A673 (cell line): Measurements from ENCODE around the gene TPX2. TPM values are rescaled to one million over a fixed set of nuclear protein-coding genes. Genes with fewer than 3 reads are reported as not detected.

Experiments used
- BruUV-seq: library from RNA; stranded (reverse); fragments of 400-500 nt; replicated peaks from 2 replicates; lab custom pipeline; 2021; lab: Mats Ljungman, UMichigan
- CTCF ChIA-PET: fragments of 300-600 bp; sonication (Branson Sonifier 250); formaldehyde crosslinking; loops from one replicate; lab custom pipeline; 2022; ENCODE audit warnings: antibody characterized with exemption; lab: Charles Lee
- POLR2A ChIA-PET: fragments of 300-600 bp; sonication (Branson Sonifier 250); formaldehyde crosslinking; loops from one replicate; lab custom pipeline; 2022; ENCODE audit warnings: antibody characterized with exemption; ENCODE audit not compliant: low non-redundant PET; lab: Charles Lee
- DNase-seq: peaks from one replicate; pipeline ENCODE4 v3.0.0-alpha.2; 2015; ENCODE audit warnings: low spot score
- H3K27ac ChIP-seq: fragments of 200-600 bp; sonication (generic); 2 replicates; pipeline ENCODE4 v1.5.1; 2016; ENCODE audit warnings: mixed run types, low read depth, mild to moderate bottlenecking, mixed read lengths, antibody characterized with exemption, low read length; ENCODE audit not compliant: poor library complexity, severe bottlenecking
- H3K27me3 ChIP-seq: fragments of 200-600 bp; sonication (generic); replicated peaks from 2 replicates; pipeline ENCODE4 v1.6.1; 2017; ENCODE audit warnings: mixed run types, low read depth, mild to moderate bottlenecking, mixed read lengths, antibody characterized with exemption, low read length; ENCODE audit not compliant: insufficient read depth, poor library complexity
- H3K36me3 ChIP-seq: fragments of 200-600 bp; sonication (generic); 2 replicates; pipeline ENCODE4 v1.6.1; 2016; ENCODE audit warnings: mixed run types, mild to moderate bottlenecking, mixed read lengths, antibody characterized with exemption, low read length; ENCODE audit not compliant: insufficient read depth, poor library complexity, severe bottlenecking
- H3K4me1 ChIP-seq: fragments of 200-600 bp; sonication (generic); 2 replicates; pipeline ENCODE4 v1.6.1; 2017; ENCODE audit warnings: mixed run types, mild to moderate bottlenecking, mixed read lengths, antibody characterized with exemption, low read length; ENCODE audit not compliant: insufficient read depth, poor library complexity, severe bottlenecking
- H3K4me3 ChIP-seq: fragments of 200-600 bp; sonication (generic); 2 replicates; pipeline ENCODE4 v1.5.1; 2016; ENCODE audit warnings: low read depth, mixed run types, mild to moderate bottlenecking, mixed read lengths, low read length; ENCODE audit not compliant: poor library complexity, severe bottlenecking
- H3K9me3 ChIP-seq: fragments of 200-600 bp; sonication (generic); 2 replicates; pipeline ENCODE4 v1.6.1; 2016; ENCODE audit warnings: mixed run types, low read depth, mild to moderate bottlenecking, mixed read lengths, antibody characterized with exemption, low read length; ENCODE audit not compliant: poor library complexity, severe bottlenecking
- EZH2 ChIP-seq: fragments of 200-600 bp; sonication (generic); IDR thresholded peaks from 2 replicates; pipeline ENCODE4 v1.6.1; 2017; ENCODE audit warnings: borderline replicate concordance, low read depth, mild to moderate bottlenecking, mixed read lengths, antibody characterized with exemption, low read length; ENCODE audit not compliant: poor library complexity, severe bottlenecking
- intact Hi-C: fragments of 100-400 bp; cut with micrococcal nuclease; formaldehyde crosslinking; loops from one replicate; pipeline ENCODE4 v1.10.0; 2022; ENCODE audit not compliant: unreplicated experiment
- total RNA-seq: library from RNA; stranded (reverse); gene quantifications from 2 replicates; pipeline ENCODE4 v1.2.3, GENCODE V29; 2021
- TF ChIP-seq, protein P1 (sequence below): fragments of 300-800, 200-600 bp; sonication (generic); conservative IDR thresholded peaks from 2 replicates; pipeline ENCODE4 v1.5.1; 2017; ENCODE audit warnings: low read depth, mild to moderate bottlenecking, antibody characterized with exemption, low read length, moderate library complexity, mixed read lengths

Gene TPX2
- total RNA-seq, 1 experiment from 2014 or later = 187 TPM

GRCh38 chr20:31723319-31724078, 15.6 kb upstream of the TPX2 start:
- Histone ChIP-seq H3K27me3 (no peaks in the 10 kb centered on the region), H3K36me3 (no peaks in the 10 kb centered on the region), H3K27ac (peak overlapping the region; percentile 89), H3K9me3 (no peaks in the 10 kb centered on the region), H3K4me3 (peak overlapping the region; percentile 66), H3K4me1 (peaks cover 31% of the 10 kb centered on the region)
- TF ChIP-seq, protein P1, sequence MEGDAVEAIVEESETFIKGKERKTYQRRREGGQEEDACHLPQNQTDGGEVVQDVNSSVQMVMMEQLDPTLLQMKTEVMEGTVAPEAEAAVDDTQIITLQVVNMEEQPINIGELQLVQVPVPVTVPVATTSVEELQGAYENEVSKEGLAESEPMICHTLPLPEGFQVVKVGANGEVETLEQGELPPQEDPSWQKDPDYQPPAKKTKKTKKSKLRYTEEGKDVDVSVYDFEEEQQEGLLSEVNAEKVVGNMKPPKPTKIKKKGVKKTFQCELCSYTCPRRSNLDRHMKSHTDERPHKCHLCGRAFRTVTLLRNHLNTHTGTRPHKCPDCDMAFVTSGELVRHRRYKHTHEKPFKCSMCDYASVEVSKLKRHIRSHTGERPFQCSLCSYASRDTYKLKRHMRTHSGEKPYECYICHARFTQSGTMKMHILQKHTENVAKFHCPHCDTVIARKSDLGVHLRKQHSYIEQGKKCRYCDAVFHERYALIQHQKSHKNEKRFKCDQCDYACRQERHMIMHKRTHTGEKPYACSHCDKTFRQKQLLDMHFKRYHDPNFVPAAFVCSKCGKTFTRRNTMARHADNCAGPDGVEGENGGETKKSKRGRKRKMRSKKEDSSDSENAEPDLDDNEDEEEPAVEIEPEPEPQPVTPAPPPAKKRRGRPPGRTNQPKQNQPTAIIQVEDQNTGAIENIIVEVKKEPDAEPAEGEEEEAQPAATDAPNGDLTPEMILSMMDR = peak; percentile 95
- no peak for TF ChIP-seq EZH2
- intact Hi-C loops = loop anchor here (1.0 to 2.0 kb wide), 4 partner anchors 10 to 155 kb away; no protein-coding TSS in a partner anchor
- POLR2A ChIA-PET = interaction anchor here (0.6 to 1.8 kb wide), 4 partner anchors 15 to 154 kb away, joined by 3 to 10 read pairs (median 6); partner anchors contain the start of gene TPX2
- peak; percentile 99 for DNase-seq
- CTCF ChIA-PET = interaction anchor here (0.6 to 3.6 kb wide), 16 partner anchors 10 to 177 kb away, joined by 3 to 129 read pairs (median 5); partner anchors contain the start of gene TPX2
- BruUV-seq = no TSS peak

GRCh38 chr20:31731321-31731717, 7.8 kb upstream of the TPX2 start:
- Histone ChIP-seq H3K36me3 (no peaks in the 10 kb centered on the region), H3K4me3 (no peak overlapping the region), H3K27me3 (no peaks in the 10 kb centered on the region), H3K4me1 (no peaks in the 10 kb centered on the region), H3K9me3 (no peaks in the 10 kb centered on the region), H3K27ac (no peak overlapping the region)
- DNase-seq = no peak
- no TSS peak for BruUV-seq
- ChIA-PET CTCF (no interaction called here), POLR2A (no interaction called here)
- intact Hi-C loops = no loop called here
- no peak for TF ChIP-seq EZH2
- TF ChIP-seq, protein P1 = no peak

GRCh38 chr20:31739550-31739977, 474 bp downstream of the TPX2 start:
- no peaks in the 10 kb centered on the region for H3K9me3 ChIP-seq
- no peaks in the 10 kb centered on the region for H3K27me3 ChIP-seq
- H3K27ac ChIP-seq = peak overlapping the region; percentile 76
- H3K4me1 ChIP-seq = no peaks in the 10 kb centered on the region
- POLR2A ChIA-PET = interaction anchor here (1.4 kb wide), 1 partner anchor 16 kb away, joined by 5 read pairs; no protein-coding TSS in a partner anchor
- TF ChIP-seq EZH2 = no peak
- TF ChIP-seq, protein P1 = peak; percentile 1; the same call in 1 of the 2 replicates
- intact Hi-C loops = no loop called here
- H3K4me3 ChIP-seq = peak overlapping the region; percentile 62
- CTCF ChIA-PET = interaction anchor here (0.6 to 1.3 kb wide), 3 partner anchors 16 to 95 kb away, joined by 5 to 6 read pairs (median 5); no protein-coding TSS in a partner anchor
- DNase-seq = no peak
- H3K36me3 ChIP-seq = peaks cover 22% of the 10 kb centered on the region
- BruUV-seq = TSS peak; percentile 59
